SW480 (cell line): ENCODE measurements around the gene ENTPD8.
A peak's percentile ranks its signal among the peaks of the same experiment; 100 is the strongest.
"Not testable (repeated sequence)": the region's sequence is repeated elsewhere in the genome, so short reads cannot be mapped to it uniquely, and the experiment has no call there.

Experiments
- DNase-seq: peaks from one replicate; pipeline ENCODE4 v3.0.0-alpha.2; 2016; ENCODE audit warnings: low spot score

Gene ENTPD8

DNA sequence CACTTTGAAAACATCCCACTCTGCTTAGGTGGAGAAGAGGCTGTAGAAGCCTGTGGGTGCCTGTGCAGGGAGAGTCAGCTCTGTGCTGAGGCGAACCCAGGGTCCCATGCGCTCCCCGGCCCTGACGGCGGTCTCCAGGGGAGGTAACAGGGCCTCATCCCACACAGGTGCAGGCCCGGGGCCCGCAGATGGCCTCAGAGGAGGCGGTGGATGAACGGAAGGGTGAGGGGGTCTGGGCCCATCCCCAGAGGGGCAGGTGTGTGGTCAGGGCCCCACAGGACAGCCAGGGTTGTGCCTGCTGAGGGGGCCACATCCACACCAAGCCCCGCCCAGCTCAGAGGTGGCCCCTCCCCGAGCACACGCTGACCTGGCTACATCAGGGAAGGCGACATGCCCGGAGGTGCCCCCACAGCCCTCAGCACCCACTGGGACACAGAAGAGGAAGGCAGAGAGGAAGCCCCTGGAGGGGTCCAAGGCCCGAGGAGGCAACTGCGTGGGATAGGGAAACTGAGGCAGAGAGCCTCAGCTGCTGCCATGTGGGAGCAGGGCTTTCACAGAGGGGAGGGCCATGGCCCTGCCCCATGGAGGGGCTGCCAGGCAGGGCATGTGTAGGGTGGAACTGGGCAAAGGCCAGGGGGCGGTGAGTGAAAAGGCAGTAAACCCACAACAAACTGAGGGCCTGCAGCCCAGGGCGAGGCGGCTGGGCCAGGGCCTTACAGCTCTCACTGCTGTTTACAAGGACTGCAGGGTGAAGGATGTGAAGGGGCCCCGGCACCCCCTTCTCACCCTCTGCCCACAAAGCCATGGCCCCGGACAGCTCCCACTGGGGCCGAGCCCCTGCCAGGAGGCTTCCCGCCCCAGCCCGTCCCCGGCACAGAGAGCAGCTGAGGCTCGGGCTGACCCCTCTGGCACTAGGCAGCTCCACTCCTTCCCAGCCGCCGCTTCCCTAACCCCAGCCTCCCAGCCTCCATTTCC lies 47.7 kb downstream of the ENTPD8 start:
- DNase-seq: no peak

GRCh38 chr9:137392232-137393007 lies 48.7 kb downstream of the ENTPD8 start:
- no peak for DNase-seq

- DNase-seq: peak; percentile 42
Measured at GRCh38 chr9:137391411-137391754, 49.8 kb downstream of the ENTPD8 start.

GRCh38 chr9:137390553-137391410 lies 50.4 kb downstream of the ENTPD8 start:
- peak; percentile 36 for DNase-seq

GRCh38 chr9:137389428-137389746 lies 51.8 kb downstream of the ENTPD8 start:
- DNase-seq: no peak

GRCh38 chr9:137388589-137389427 lies 52.3 kb downstream of the ENTPD8 start:
- DNase-seq: no peak

GRCh38 chr9:137387891-137388560 lies 53.1 kb downstream of the ENTPD8 start:
- DNase-seq: no peak

DNA sequence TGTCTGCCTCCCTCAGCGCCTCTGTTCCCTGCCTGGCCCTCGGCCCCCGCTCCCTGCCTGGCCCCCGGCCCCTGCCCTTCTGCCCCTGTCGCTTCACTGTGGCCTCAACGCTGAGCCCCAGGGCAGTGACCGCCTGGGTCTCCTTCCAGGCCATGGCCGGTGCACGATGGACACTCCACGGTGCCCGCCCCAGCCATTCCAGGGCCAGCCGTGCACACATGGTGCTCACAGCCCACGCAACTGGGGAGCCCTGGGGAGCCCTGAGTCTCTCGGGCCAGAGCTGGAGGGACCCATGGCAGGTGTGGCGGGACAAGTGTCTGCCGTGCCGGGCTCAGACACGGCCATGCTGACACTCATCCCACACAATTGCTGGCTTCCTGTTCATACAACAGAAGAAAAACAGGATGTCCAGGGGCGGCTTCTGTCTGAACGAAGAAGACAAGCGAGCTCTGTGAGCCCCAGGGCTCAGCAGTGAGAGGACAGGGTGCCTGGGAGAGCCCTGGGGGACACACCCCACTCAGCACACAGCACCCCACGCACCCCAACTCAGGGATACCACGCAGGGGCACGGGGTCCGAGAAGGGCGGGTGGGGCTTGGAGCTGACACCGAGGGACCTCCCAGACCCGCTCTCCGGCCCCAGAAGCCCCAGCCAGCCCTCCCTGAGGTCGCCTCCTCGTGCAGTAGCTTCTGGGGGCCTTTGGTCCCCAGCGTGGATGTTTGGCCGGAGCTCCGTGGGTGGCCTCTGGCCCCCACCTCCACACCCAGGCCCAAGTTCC lies 53.9 kb downstream of the ENTPD8 start:
- DNase-seq: no peak

GRCh38 chr9:137386507-137387113 lies 54.5 kb downstream of the ENTPD8 start:
- DNase-seq: not testable (repeated sequence)

DNA sequence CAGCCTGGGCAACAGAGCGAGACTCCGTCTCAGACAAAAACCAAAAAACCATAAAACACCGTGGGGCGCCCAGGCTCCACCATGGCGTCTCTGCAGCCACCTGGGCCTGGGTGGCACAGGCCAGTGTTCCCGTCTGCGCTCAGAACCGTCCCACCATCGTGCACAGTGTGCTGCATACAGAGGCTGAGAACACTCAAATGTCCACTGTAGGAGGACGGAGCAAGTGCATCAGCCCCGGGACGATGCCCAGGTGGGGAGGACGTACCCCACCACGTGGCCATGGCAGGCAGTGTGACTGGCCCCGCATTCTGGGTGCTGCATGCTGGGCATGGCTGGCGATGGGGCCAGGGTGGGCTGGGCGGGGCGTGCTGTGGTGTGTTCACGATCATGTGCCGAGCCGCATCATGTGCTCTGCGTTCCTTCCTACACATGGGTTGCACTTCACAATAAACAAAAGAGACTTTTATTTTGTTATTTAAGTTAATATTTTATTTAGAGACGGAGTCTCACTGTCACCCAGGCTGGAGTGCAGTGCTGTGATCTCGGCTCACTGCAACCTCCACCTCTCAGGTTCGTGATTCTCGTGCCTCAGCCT lies 56.0 kb downstream of the ENTPD8 start:
- DNase-seq: no peak
